Measurements from ENCODE around the gene POM121L2.
"Not testable (repeated sequence)": the region's sequence is repeated elsewhere in the genome, so short reads cannot be mapped to it uniquely, and the experiment has no call there.

The POM121L2 gene

DNA sequence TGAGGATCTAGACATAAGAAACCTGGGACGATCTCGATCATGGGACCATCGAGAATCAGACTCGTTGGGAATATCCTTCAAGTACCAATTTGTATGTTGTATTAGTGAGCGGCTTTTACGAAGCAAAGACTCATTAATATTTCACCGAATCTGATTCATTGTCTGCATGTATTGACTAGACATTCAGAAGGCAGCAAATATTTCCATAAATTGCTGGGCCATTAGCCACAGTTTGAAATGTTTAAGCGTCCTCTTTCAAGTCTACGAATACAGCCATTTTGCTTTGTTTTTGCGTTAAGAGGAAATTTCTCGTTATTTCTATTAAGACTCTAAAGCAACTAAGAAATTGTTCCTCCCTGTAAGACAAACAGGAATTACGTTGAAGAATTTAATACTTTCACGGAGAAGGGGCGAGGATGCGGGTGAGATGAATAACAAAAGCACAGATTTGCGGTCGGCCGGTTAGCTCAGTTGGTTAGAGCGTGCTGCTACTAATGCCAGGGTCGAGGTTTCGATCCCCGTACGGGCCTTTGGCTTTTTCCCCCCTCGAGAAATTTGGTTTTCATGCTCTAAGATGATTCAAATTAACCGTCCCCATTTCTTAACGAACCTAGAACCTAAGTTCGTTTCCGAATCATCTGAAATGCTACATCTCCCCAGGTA, 18.5 kb downstream of the POM121L2 start:
- DNase-seq: no peak

DNA sequence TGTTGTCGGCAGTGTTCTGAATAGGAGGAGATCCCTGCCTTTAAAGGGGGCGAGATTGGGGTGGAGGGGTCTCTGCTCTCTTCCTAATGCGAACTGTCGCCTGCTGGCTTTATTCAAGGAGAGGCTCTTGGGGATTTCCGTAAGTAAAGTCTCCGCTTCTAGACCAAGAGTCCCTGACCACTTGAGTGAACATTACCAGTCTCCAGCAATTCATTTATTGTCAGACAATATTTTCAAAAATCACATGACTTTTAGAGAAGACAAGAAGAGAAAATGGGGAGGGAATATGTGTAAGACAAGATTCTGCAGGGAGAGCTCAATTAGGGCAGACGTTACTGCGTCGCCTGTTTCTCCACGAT, 21.2 kb downstream of the POM121L2 start:
- DNase-seq: no peak

DNA sequence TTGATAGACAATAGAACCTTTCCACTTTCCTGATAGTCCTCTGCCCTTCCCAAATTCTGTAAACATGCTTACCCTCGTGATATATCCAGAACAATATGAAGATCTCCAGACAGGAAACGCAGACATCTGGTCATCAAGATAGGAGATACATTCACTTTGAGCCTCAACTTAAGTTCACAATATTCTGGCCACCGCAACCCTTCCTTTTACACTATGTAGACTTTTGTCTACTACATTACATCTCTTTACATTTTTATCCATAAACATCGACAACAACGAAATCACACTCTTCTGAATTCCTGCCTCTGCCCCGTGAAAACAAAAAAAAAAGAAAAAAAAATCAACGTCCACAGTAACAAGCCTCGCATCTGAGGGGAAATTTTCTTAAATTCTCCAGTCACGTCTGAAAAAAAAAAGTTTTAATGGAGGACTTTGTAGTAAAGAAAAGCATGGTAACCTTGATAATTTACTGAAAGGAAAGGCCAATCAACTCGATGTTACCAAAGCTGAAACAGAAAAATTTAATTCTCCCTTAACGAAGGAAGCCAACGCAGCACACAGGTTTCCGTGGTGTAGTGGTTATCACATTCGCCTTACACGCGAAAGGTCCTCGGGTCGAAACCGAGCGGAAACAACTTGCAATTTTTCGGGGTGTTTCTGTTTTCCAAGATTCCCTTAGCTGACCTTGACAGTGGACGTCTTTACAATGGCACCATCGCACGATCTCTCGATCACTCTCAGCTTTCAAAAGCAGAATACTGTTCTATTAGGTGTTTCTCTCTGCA, 21.8 kb downstream of the POM121L2 start:
- DNase-seq: no peak

DNA sequence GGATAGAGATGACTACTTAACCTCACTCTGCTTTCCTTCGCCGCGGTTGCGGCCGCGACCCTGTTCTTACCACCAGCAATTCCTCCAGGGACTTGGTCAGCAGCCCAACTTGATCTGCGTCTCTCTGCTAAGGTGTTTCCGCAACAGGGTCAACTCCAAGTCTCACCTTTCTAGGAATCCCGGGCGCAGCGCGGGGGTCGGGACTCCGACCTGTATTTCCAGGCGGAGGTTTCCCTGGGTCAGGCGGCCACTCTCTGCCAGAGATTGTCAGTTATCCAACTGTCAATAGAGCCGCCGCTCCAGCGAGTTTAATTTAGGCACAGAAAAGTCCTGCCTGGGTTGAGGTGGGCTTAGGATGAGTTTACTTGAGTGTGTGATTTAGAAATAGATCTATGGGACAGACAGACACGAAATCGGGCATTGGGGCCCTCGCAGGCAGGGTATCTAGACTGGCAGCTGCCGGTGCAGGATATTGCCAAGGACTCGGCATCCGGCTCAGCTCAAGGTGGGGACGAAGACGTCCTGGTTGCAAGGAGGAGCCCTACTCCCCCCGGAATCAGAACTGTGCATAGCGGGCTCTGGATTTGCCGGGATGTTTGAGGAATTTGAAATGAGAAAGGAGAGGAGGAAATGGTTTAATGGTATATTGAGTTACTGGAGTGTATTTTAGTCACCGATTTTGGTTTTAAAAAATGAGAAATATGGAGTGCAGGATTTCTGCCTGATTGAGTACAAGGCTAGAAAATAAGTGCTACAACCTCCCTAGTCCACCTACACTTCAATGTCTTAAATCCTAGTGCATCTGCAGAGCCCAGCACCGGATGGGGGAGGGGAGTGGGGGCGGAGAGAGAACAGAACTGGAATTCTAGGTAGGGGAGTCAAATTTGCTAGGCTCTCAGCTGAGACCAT, 23.7 kb downstream of the POM121L2 start:
- no peak for DNase-seq

DNA sequence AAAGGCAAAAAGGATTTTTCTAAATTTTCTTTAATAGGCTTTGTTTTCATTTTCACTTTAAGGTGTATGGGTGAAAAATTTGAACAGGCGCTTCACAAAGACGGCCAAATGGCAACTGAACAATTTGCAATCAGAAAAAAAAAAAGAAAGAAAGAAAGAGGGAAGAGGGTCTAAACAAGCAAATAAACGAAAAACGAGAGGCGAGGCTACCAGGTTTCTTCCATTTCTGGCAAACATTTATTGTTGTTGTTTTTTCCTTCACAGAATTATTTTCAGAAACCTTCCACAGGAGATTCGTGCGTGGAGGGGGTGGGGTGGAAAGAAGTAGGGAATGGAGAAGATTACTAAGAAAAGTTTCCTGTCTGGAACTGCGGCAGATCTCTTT, 24.3 kb downstream of the POM121L2 start:
- DNase-seq: no peak

DNA sequence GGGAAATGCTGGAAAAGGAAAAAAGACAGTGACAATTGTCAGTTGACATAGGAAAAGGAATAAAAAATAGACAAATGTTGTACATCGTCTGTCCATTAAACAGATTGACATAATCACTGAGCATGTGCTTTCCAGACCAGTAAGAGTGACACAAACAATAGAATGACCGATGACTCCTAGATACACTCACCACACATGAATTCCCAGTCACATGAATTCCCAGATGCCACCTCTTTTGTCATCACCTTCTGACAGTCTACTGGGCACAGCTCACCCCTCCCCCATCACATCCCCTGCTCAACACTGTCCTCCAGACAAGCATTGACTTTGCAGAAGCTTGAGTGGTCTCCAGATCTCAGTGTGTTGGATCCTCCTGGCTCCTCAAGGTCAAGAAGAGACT, 25.9 kb downstream of the POM121L2 start:
- DNase-seq: no peak

DNA sequence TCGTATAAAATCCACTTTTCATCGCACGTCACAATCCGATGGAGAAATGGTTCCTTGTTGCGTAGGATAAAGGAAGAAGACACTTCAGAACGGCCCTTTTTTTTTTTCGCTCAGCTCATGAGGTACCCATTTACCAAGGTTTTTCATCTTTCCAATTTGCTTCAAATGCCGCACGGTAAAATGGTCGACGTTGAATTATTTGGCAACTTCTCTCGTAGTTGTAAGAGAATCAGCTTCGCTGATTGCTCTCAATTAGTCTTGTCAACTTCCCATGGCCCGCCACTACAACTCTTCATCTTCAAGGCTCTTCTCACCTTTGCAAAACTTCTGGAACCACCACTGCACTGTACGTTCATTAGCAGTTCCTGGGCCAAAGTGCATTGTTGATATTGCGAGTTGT, 28.8 kb downstream of the POM121L2 start:
- no peak for DNase-seq

DNA sequence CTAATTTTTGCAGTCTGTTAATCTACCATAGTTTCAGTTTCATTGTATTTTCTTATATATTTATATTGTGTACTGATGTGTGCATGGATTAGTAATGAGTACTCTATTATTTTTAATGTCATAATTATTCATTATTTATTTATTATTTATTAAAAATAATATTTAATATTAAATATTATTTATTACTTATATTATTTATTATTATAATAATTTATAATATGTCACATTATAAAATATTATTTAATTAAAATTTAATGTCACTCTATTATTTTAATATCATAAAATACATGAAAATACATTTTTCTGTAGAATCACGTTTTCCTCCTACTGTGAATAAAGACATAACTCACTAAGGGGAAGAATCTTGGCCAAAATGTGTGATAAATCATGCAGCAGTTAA, 30.5 kb downstream of the POM121L2 start:
- no peak for DNase-seq

DNA sequence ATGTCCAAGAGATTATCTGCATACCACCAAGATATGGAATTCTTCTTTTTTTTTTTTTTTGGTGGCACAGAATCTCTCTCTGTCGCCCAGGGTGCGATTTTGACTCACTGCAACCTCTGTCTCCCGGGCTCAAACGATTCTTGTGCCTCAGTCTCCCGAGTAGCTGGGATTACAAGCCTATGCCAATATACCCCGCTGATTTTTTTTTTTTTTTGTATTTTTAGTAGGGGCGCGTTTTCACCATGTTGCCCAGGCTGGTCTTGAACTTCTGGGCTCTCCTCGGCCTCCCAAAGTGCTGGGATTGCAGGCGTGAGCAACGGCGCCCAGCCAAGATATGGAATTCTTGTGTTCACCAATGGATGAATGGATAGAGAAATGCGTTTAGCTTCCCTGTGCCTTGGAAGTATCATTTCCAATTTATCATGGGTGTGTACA, 31.0 kb downstream of the POM121L2 start:
- no peak for DNase-seq

DNA sequence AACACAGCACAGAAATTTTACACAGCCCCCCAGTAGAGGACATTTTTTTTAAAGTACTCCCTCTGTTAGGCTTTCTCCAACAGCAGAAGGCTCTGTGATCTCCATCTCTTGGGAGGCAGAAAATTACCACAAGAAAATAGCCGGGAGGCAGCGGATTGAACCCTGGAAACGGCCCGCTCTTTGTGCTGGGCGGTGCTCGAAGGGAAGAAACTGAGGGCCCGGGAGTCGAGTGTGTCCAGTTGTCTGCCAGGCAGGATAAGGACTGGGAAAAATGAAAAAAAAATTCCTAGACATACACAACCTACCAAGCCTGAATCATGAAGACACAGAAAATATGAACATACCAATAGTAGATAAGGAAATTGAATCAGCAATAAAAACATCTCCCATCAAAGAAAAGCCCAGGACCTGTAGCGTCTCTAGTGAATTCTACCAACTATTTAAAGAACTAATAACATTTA, 31.5 kb downstream of the POM121L2 start:
- DNase-seq: no peak

DNA sequence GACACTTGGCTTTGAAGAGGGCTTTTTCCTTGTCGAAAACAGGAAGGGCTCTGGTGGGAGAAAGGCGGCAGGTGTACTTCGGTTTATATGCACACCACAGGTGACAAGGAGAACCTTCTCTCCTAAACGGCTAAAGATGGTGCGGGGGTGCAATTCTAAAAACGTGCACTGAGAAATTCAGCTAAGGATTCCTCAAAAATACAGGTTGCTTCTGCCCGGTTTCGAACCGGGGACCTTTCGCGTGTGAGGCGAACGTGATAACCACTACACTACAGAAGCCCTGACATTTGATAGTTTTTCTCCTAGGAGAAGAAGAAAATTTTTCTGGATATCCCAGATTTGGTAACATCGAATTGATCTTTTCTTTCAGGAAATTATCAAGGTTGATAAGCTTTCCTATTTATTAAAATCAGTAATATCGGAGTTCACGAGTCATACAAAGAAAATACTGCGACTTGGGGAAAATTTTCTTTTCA, 32.0 kb downstream of the POM121L2 start:
- no peak for DNase-seq

DNA sequence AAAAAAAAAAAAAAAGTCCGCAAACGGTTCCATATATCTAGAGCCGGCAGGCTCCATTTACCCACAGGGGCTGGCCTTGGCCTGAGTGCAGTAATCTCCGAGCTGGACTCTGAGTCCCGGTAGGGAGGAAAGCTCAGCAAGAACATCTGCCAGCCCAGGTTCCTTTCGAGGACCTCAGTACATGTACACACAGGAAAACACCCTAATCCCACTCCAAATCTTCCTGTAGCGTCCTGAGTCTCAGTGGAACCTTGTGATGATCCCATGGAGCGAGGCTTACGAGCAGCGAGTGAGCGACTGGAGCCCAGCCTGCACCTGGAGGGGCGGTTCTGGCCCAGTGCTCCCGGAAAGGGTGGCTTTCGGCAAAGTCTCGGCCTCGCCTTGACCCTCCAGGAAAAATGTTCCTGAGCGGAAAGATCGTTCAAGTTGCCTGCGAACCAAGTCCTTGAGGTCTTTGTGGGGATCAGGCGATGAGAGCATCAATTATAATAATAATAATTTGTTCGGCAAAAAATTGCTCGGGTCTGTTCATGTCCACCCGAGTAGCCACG, 32.5 kb downstream of the POM121L2 start:
- no peak for DNase-seq

DNA sequence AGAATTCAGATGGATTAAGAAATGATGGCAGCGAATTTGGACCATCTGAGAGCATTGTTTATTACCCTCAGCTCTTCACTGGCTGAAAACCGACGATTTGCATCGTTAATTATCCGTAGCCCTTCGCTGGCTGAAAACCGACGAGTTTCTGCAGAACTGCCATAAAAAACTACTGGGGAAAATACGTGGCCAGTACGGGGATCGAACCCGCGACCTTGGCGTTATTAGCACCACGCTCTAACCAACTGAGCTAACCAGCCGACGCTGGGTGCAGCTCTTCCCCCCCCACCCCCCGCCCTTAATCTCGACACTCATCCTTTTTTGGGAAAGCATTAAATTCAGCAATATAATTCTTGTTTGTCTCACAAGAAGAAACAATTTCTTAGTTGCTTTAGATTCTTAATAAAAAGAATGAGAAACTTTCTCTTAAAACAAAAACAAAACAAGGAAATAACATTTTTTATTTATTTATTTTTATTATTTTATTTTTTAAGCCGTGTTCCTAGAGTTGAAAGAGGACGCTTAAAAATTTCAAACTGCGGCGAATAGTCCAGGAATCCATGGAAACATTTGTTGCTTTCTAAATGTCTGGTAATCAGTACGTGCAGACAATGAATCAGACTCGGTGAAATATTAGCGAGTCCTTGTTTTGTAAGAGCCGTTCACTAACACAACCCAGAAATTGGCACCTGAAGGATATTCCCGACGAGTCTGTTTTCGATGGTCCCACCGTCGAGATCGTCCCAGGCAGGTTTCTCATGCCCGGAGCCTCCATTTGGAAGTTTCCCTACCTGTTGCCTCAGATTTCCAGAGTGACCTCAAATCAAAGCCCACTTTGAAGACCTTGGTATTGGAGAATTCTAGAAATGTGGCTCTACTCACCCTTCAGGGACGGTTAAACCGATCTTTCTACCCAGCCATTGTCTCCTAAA, 36.8 kb downstream of the POM121L2 start:
- no peak for DNase-seq

DNA sequence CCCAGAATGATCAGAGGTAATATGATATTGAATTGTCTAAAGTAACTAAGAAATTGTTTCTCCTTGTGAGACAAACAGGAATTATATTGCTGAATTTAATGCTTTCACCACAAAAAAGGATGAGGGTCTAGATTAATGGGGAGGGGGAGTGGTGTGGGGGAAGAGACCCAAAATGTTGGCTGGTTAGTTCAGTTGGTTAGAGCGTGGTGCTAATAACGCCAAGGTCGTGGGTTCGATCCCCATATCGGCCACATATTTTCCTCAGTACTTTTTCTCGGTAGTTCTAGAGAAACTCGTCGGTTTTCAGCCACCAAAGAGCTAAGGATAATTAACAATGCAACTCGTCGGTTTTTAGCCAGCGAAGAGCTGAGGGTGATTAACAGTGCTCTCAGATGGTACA, 38.3 kb downstream of the POM121L2 start:
- DNase-seq: no peak

DNA sequence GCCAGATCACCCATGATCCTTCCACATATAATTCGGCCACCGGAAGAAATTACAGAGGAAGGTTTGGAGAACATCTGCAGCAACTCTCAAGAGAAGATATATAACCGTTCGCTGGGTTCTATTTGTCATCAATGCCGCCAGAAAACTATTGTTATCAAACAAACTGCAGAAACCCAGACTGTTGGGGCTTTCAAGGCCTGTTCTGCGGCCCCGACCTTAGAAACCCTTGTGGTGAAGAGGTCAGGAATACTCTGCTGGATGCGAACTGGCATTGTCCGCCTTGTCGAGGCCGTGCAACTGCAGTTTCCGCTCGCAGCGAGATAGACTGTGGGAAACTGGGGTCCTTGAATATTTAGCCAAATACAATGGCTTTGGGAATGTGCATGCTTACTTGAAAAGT, 43.3 kb downstream of the POM121L2 start:
- DNase-seq: no peak

DNA sequence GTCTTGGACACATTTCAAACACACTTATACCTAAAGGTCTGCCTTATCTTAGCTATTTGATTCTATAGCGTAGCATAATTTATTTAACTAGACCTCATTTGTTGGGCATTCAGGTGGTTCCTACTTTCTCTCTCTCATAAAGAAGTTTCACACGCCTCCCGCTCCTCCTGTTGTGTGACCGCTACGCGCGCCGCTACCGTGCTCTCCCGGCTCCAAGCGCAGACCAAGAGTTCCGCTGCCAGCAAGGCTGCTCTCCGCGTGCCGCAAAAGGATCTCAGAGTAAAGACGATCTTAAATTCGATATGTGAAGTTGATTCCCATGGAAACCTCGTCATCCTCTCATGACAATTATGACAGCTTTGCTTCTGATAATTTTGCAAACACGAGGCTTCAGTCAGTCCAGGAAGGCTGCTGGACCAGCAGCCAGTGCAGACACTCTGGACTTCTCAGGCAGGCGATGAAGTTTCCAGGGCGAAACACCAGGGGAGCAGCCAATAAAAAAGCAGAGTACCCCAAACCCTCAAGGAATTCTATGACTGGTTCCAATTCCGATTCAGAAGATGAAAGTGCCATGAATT, 44.1 kb downstream of the POM121L2 start:
- no peak for DNase-seq

DNA sequence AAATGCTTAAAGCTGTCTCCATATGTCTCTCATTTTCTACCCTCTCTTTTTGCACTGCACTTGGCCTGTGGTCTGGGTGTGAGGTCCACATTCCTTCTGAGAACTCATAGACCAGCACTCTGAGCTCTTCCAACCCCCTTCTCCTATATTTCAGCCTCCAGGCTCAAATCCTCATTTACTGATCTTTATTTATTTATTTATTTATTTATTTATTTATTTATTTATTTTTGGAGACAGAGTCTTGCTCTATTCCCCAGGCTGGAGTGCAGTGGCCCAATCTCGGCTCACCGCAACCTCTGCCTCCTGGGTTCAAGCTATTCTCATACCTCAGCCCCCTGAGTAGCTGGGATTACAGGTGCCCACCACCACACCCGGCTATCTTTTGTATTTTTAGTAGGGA, 45.1 kb downstream of the POM121L2 start:
- DNase-seq: not testable (repeated sequence)

DNA sequence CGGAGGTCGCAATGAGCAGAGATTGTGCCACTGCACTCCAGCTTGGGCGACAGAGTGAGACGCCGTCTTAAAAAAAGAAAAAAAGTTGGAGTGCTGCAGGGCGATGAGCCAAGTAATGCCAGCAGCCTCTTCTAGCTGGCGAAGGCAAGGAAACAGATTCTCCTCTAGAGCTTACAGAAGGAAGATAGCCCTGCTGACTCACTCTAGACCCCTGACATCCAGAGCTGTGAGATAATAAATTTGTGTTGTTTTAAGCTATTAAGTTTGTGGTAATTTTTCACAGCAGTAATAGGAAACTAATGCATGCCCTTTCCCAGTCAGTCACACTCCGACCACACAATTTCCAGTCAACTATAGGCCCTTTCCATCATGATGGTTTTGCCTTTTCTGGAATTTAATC, 48.2 kb downstream of the POM121L2 start:
- DNase-seq: no peak

DNA sequence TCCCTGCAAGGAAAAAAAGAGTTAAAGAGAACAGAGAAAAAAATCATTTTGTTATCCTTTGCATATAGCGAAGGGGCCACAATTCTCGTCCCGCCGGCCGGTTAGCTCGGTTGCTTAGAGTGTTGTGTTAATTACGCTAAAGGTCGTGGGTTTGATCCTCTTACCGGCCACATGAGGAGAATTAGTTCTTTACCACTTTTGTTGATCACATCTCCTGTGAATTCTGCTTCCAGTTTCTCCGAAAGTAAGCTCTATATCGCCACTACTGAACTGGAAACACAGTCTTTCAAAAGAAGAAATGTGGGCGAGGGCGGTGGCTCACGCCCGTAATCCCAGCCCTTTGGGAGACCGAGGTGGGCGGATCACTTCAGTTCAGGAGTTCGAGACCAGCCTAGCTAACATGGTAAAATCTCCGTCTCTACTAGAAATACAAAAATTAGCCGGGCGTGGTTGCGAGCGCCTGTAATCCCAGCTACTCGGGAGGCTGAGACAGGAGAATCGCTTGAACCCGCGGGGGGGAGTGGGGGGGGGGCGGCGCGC, 51.2 kb downstream of the POM121L2 start:
- DNase-seq: no peak

DNA sequence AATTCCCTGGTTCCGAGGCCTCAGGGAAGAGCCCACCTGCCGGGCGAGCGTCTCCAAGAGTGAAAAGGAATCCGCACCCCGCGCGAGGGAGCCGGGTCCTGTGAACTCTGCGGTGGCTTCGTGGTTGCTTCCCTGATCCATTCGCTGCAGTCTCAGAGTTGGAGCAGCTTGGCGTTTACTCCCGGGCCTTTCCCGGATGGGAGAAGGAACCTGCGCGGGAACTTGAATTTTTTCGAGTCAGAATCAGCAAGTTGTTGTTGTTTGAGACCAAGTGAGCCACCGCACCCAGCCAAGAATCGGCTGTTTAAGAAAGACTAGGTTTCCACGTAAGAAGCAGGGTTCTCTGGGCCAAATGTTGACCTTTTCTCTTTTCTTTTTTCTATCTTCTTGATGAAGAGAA, 51.7 kb downstream of the POM121L2 start:
- DNase-seq: no peak

Data from activated effector memory CD4-positive, alpha-beta T cell treated with Interleukin-2 at 50 U/mL for 16 hours (primary cell).